Stomach (tissue), 4 donors: ENCODE results near the gene TXNDC2.
"Not testable (repeated sequence)": the region's sequence is repeated elsewhere in the genome, so short reads cannot be mapped to it uniquely, and the experiment has no call there.

Experiments
- CTCF ChIP-seq, 7 experiments: fragments of 450-650 bp in 4 of 7; fragments of 200-600 bp in 3 of 7; sonication (generic) in 3 of 7; IDR thresholded peaks; one replicate each; pipeline ENCODE4 v1.5.1; 2016 to 2019; ENCODE audit warnings: antibody characterized with exemption in 7 of 7, control low read depth in 2 of 7, mild to moderate bottlenecking in 1 of 7
- EP300 ChIP-seq: sonication (generic); formaldehyde crosslinking; IDR thresholded peaks from one replicate; pipeline ENCODE4 v1.6.1; 2017; ENCODE audit warnings: antibody characterized with exemption

DNA sequence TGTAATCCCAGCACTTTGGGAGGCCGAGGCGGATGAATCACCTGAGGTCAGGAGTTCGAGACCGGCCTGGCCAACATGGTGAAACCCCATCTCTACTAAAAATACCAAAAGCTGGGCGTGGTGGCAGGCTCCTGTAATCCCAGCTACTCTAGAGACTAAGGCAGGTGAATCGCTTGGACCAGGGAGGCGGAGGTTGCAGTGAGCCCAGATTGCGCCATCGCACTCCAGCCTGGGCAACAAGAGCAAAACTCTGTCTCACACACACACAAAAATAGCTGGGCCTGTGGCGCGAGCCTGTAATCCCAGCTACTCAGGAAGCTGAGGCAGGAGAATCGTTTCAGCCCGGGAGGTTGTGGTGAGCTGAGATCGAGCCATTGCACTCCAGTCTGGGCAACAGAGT is 16.5 kb downstream of the TXNDC2 start:
- not testable (repeated sequence) for TF ChIP-seq EP300; CTCF (IDR thresholded peaks at IDR 0.05)
